NCI-H2171 treated with DMSO at 0.1 percent for 48 hours (cell line): ENCODE results near the gene CXXC4.

Source experiments
- DNase-seq: peaks from one replicate; lab custom pipeline; 2025; lab: John Stamatoyannopoulos, UW

Gene CXXC4

GRCh38 chr4:104489731-104490095 is 5.0 kb downstream of the CXXC4 start:
- DNase-seq = no peak

GRCh38 chr4:104488151-104488550 is 6.5 kb downstream of the CXXC4 start:
- no peak for DNase-seq

GRCh38 chr4:104486716-104487504 is 7.8 kb downstream of the CXXC4 start:
- DNase-seq = no peak

- no peak for DNase-seq
These were observed 19.0 kb downstream of the CXXC4 start for GRCh38 chr4:104475652-104476051.

- DNase-seq = no peak
These were observed 21.9 kb downstream of the CXXC4 start for GRCh38 chr4:104472766-104473165.

GRCh38 chr4:104470770-104471169 is 23.9 kb downstream of the CXXC4 start:
- no peak for DNase-seq

- no peak for DNase-seq
These were observed 24.9 kb downstream of the CXXC4 start for GRCh38 chr4:104469794-104470193.

- no peak for DNase-seq
These were observed 29.1 kb downstream of the CXXC4 start for GRCh38 chr4:104465619-104466018.

GRCh38 chr4:104465201-104465600 is 29.5 kb downstream of the CXXC4 start:
- no peak for DNase-seq

GRCh38 chr4:104462641-104463040 is 32.1 kb downstream of the CXXC4 start:
- DNase-seq = no peak

GRCh38 chr4:104457308-104457981 is 37.2 kb downstream of the CXXC4 start:
- DNase-seq = no peak

GRCh38 chr4:104451573-104451972 is 43.1 kb downstream of the CXXC4 start:
- no peak for DNase-seq

GRCh38 chr4:104449537-104449936 is 45.2 kb downstream of the CXXC4 start:
- no peak for DNase-seq

GRCh38 chr4:104447294-104447693 is 47.4 kb downstream of the CXXC4 start:
- DNase-seq = no peak

- peak; percentile 44 for DNase-seq
These were observed 48.0 kb downstream of the CXXC4 start for GRCh38 chr4:104446431-104447278.

GRCh38 chr4:104444685-104445084 is 50.0 kb downstream of the CXXC4 start:
- no peak for DNase-seq

GRCh38 chr4:104436542-104436941 is 58.2 kb downstream of the CXXC4 start:
- DNase-seq = no peak

- DNase-seq = no peak
These were observed 65.4 kb downstream of the CXXC4 start for GRCh38 chr4:104429150-104429741.

GRCh38 chr4:104425948-104426347 is 68.7 kb downstream of the CXXC4 start:
- no peak for DNase-seq

GRCh38 chr4:104424989-104425388 is 69.7 kb downstream of the CXXC4 start:
- DNase-seq = peak; percentile 28

- DNase-seq = peak; percentile 15
These were observed 70.2 kb downstream of the CXXC4 start for GRCh38 chr4:104424475-104424941.

GRCh38 chr4:104421566-104421965 is 73.1 kb downstream of the CXXC4 start:
- no peak for DNase-seq
